NCI-H82 treated with DMSO at 0.1 percent for 48 hours (cell line): Measurements from ENCODE around the gene TMC1.
"Not testable (repeated sequence)": the region's sequence is repeated elsewhere in the genome, so short reads cannot be mapped to it uniquely, and the experiment has no call there.

ENCODE experiments used
- DNase-seq: peaks from one replicate; lab custom pipeline; 2025; ENCODE audit not compliant: unreplicated experiment; lab: John Stamatoyannopoulos, UW

Gene TMC1

DNA sequence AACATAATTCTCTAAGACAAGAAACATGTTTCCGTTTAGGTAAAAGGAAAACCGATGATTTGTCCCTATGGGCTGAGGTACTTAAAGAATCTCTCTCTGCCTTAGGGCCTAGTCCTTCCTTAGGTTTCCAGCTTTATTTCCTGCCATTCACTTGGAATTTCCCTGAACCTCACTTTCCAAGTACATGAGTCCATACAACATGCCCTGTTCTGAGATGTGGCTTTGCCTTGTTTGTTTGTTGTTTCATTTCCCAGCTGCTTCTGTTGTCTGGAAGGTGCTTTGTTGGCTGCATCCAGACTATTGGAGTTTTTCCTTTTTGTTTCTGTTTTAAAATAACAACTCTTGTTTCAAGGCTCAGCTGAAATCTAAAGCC, 336.2 kb downstream of the TMC1 start:
- DNase-seq: no peak

DNA sequence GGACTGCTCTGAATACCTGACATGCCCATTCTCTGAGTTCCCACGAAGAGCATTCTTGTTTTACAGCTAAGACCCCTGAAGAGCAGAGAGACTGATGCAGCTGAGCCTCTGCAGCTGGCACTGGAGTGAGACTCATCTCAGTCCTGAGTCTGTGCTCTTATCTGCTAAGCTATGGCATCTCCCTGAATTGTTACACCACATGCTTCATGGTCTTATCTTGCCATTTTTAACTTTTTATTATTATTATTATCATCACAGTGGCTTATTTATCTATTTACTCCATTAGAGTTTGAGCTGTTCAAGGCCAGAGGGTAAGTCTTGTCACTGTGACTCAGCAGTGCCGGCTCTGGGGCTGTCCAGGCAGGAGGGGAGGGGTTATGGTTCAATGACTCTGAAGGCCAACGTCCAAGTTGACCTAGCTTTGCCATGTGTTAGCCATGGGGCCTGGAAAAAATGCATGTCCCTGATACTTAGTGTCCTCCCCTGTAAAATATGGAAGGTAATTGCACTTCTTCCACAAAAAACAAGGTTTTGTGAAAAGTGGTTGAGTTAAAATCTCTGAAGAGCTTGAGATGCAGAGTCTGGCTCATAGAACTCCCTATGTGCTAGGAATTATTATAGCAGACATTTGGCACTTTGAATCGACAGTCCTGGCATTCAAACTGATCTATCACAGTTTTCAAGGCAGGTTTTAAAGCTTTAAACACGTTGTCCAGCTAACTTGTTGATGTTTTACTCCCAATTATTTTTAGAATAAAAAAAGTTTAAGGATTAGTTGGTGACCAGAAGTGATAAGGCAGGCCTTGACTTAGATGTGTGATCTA, 336.9 kb downstream of the TMC1 start:
- no peak for DNase-seq

DNA sequence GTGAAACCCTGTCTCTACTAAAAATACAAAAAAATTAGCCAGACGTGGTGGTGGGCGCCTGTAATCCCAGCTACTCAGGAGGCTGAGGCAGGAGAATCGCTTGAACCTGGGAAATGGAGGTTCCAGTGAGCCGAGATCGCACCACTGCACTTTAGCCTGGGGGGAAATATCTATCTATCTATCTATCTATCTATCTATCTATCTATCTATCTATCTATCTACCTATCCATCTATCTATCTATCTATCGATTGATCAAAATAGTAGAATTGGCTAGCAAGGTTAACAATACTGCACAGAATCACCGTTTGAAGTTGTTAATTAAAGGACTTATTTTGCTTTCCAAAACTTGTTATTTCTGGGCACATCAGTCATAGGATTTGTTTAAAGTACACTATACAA, 341.4 kb downstream of the TMC1 start:
- not testable (repeated sequence) for DNase-seq

DNA sequence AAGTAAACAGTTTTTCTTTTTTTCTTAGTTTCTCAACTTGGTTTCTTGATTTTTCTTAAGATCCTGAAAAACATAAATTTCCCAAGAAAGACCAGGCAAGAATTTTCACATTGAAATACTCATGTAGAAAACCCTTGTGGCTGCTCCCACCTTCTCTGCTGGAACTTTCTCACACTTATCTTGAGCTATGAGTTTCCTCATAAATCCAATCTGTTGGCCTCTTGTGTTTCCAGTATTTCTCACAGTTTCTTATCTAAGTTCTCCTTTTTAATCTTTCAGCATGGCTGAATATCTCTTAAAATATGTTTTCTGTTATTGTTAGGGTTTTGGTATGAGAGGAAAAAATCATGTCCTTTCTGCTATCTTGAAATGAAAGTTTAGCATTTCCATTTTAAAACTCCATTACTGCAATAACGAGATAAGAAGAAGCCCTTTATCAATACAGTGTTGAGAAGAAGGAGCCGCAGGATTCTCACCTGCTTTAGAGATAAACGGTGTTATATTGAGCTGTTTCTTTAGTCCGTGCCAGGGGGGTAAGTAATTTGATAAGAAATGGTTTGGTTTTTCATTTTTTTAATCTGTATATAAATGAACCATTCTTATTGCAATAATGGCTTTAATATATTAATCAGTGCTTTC, 342.2 kb downstream of the TMC1 start:
- no peak for DNase-seq

DNA sequence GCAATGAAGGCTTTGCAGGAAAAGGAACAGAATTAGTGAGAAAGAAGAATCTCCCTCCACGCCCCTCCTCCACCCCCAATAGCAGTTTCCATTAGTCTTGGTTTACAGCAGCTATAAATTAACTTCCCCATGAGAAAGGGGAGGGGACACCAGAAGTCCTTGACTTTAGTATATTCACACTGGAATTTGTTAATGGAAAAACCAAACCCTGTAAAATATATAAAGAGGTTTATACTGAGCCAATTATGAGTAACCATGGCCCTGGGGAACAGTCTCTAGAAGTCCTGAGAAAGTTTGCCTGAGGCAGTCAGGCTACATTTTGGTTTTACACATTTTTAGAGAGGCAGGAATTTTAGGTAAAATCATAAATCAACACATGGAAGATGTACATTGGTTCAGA, 342.9 kb downstream of the TMC1 start:
- no peak for DNase-seq

DNA sequence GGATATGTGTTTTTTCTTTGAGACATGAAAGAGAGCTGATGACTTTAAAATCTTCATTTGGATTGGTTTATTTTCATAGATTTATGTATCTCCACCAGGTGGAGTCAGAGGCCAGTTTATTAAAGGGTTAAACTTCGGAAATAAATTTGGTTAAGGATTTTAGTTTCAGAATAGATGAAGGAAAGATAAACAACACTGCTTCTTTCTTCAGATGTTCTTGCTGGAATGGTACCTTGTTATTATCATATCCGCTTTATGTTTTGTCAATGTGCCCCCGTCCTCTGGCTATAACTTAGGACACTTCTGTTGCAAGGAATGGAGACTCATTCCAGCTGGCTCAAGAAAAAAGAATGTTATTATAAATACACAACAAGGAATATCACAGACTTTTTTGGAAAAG, 350.3 kb downstream of the TMC1 start:
- DNase-seq: no peak

DNA sequence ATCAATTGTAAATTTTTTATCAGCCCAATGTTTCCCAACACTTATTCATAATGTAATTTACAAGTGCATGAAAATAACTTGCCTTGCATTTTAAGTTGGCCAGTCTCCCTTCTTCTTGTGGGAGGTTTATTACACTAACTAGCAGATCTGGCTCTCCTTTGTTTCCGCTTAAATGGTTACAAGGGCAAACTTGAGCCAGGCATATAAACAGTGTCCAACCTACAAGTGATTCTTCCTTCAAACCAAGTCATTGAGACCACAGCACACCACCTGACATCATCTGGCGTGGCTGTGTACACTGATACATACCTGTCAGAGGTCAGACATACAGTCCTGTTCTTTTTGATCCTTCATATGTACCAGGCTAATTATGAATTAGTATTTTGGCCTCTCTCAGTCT, 351.3 kb downstream of the TMC1 start:
- DNase-seq: no peak

DNA sequence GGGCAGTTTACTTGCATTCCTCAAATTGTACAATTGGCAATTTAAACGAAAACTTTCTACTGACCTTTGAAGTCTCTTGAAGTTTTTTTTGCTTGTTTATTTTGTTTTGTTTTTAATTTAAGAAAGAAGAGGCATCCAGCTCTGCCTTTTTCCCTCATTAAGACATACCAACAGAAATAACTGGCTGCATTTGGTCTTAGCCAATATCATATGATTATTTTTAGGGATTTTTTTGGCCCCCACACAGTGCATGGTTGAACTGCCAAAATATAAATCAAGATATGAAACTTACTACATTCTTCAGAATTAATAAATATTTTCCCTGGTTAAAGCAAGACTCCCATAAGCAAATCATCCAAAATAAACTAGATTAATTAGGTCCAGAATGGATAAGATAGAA, 352.0 kb downstream of the TMC1 start:
- DNase-seq: no peak

DNA sequence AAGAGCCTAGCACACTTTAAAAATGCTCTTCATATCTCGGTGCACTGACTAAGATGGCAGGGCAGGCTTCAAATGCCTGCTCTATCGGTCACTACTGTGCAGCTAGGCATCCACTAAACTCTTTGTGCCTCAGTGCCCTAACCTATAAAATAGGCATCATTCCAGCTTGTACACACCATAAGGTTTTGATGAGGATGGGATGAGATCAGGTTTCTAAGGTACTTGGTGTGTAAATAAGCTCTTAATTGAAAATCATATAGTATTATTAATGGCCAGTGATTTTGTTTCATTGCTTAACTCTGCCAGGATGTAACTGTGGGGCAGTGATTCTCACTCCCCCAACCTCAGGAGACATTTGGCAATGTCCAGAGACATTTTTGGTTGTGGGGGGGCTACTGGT, 352.9 kb downstream of the TMC1 start:
- no peak for DNase-seq

DNA sequence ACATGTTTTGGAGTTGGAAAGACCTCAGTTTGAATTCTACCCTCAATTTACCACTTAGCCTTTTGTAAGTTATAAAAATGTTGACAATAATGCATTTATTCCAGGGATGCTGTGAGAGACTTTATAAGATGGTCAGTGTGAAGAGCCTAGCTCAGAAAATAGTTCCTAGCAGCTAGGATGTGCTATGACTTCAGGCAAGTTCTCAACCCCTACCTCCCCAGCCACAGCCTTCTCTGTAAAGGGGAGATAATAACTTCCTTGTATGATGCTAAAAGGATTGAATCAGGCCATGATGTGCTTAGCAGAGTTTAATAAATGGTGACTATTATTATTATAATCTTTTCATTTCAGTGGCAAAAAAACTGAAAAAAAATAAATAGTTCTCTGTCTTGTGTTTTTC, 353.8 kb downstream of the TMC1 start:
- DNase-seq: no peak

DNA sequence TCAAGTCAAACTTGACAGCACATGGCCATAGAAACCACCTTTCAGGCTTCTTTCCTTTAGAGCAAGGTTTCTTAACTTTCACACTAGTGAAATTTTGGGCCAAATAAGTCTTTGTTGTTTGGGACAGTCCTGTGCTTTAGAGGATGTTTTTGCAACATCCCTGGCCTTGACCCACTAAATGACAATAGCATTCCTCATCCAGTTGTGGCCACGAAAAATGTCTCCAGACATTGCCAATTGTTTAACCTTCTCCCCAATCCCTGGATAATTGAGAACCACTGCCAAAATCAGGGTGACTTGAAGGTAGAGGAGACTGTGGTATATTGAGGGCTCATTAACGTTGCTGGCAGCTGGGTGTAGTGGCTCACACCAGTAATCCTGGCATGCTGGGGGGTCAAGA, 359.4 kb downstream of the TMC1 start:
- DNase-seq: no peak

DNA sequence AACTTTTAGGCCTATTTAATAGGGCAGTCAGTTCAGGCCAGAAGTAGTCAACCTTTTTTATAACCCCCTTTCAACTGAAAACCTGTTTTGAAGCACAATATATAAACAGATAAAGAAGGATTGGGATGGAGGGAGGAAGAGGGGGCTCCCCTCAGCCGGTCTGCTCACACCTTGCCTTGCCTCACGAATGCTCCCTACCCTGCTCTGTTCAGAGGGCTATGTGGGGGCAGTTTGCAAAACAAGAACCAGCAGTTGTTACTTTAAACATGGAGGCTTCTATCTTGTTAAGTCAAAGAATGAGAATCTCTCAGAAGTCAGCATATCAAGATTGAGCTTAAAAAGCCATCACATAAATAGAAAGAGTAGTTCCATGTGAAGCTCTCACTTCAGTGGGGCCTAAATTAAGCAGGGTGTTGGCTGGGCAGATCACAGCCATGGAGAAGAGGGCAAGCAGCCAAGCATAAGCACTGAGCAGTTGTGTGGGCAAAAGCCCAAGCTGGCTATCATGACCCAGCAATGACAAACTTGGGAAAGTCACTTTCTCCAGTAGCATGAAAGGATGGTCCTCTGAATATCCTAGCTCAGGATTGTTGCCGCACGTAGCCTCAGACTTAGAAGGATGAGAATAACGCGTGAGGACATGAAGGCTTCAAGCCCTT, 360.8 kb downstream of the TMC1 start:
- DNase-seq: no peak

DNA sequence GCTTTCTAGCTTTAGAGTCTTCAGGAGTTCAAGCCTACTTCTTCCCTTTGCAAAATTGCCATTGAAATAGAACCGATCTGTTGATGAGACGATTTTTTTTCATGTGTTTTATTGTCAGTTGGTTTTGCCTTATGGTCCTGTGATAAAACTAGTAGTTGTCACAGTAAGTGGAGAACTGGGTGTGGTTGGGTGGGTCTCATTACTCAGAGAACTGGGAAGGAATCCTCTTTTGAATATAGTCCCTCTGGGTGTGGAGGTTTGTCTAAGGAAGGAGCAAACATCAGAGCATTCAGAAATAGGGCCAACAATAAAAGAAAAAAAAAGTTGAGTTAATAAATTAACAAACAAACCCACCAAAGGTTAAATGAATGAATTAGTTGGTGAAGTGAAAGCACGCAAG, 362.5 kb downstream of the TMC1 start:
- no peak for DNase-seq

DNA sequence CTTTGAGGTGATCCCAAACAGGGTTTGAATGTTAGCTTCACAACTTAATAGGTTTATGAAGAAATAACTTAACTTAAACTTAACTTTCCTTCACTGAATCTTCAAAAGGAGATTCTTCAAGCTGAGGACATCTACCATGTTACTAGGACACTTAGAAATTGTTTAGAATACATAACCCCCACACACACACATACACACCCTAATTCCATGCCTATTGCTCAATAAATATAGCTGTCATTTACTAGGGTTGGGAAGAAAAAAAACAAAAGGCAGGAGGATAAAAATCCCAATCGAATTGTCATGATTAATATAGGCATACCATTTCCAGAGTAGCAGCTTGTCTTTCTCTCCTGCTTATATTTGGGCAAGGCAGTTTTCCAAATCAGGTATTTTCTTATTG, 363.1 kb downstream of the TMC1 start:
- no peak for DNase-seq
